ENCODE data around the gene GLI2. TPM values are rescaled to one million over a fixed set of nuclear protein-coding genes. Genes with fewer than 3 reads are reported as not detected.

Gene GLI2
- total and polyA plus RNA-seq, 7 donors = 0.20 to 2.4 (median 0.66) TPM

- WGBS, 3 donors = 20 to 42% (median 22%) methylated on average over 7 of the region's 7 CpGs
- no peak overlapping the region for H3K27ac ChIP-seq
Measured at GRCh38 chr2:120780402-120780801, 44.7 kb downstream of the GLI2 start.

DNA sequence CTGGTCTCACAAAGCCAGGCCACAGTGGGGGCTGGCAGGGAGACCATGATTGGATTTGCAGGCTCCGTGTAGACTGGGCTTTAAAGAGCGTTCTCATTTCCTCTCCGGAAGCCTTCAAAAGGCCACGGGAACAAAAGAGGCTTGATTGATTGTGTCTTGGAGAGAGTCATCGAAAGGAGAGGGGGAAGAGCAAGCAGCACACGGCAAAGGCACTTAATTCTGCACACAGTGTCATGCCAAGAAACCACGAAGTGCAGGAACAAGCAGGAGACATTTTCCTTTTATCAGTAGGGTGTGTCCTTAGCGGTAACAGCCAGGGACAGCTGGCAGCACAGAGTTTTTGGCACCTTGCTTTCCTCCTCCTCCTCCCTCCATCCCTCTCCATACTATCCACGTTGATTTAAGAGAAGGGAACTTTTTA lies 47.7 kb downstream of the GLI2 start:
- peaks cover 5% of the 10 kb centered on the region for H3K4me1 ChIP-seq

More at GRCh38 chr2:120780402-120780801, 44.7 kb downstream of the GLI2 start:
- no peak for TF ChIP-seq CTCF (IDR thresholded peaks at IDR 0.05)
- DNase-seq (no peak), ATAC-seq (no peak)
- H3K4me3 ChIP-seq = no peak overlapping the region
- H3K9me3 ChIP-seq = no peaks in the 10 kb centered on the region
- H3K36me3 ChIP-seq (ENCODE audit: insufficient read depth in 1 of 2, low read depth in 1 of 2) = no peaks in the 10 kb centered on the region
- peaks cover 5% of the 10 kb centered on the region for H3K4me1 ChIP-seq
- intact Hi-C loops (cut with DNase I) = no loop called here
- H3K27me3 ChIP-seq (ENCODE audit: insufficient read depth in 3 of 3, low read length in 2 of 3) = peaks cover 0 to 3% (median 0%) of the 10 kb centered on the region in 3 donors

GRCh38 chr2:120783969-120784372 lies 48.3 kb downstream of the GLI2 start:
- Histone ChIP-seq H3K4me1 (peaks cover 5% of the 10 kb centered on the region), H3K4me3 (no peak overlapping the region), H3K27ac (no peak overlapping the region), H3K27me3 (ENCODE audit: insufficient read depth in 3 of 3, low read length in 2 of 3) (no peaks in the 10 kb centered on the region), H3K36me3 (ENCODE audit: insufficient read depth in 1 of 2, low read depth in 1 of 2) (no peaks in the 10 kb centered on the region), H3K9me3 (no peaks in the 10 kb centered on the region)
- intact Hi-C loops (cut with DNase I) = no loop called here
- DNase-seq (no peak), ATAC-seq (peak; percentile 35 to 71 (median 58))
- 26 to 45% (median 29%) methylated on average over 7 of the region's 7 CpGs for WGBS, 3 donors
- TF ChIP-seq CTCF (IDR thresholded peaks at IDR 0.05) = no peak

More for the DNA sequence above, 47.7 kb downstream of the GLI2 start:
- no peaks in the 10 kb centered on the region for H3K9me3 ChIP-seq
- H3K36me3 ChIP-seq (ENCODE audit: insufficient read depth in 1 of 2, low read depth in 1 of 2) = no peaks in the 10 kb centered on the region
- H3K27ac ChIP-seq = no peak overlapping the region
- WGBS, 3 donors = 8 to 10% (median 8%) methylated on average over 9 of the region's 9 CpGs
- no peaks in the 10 kb centered on the region for H3K27me3 ChIP-seq (ENCODE audit: insufficient read depth in 3 of 3, low read length in 2 of 3)
- no peak for TF ChIP-seq CTCF (IDR thresholded peaks at IDR 0.05)
- no peak overlapping the region for H3K4me3 ChIP-seq
- no peak for DNase-seq
- ATAC-seq = peak in 3 of 4 donors; percentile 36 to 85 (median 73)
- intact Hi-C loops (cut with DNase I) = no loop called here
